Frontal cortex (tissue), 4 donors: ENCODE results near the gene PAK6. TPM values are rescaled to one million over a fixed set of nuclear protein-coding genes. Genes with fewer than 3 reads are reported as not detected.
A peak's percentile ranks its signal among the peaks of the same experiment; 100 is the strongest.

Experiments
- DNase-seq, 2 donors: peaks; one replicate each; pipeline ENCODE4 v3.0.0; 2012; ENCODE audit warnings: low spot score in 2 of 2
- FAIRE-seq: peaks from 2 replicates; lab custom pipeline; 2012; peaks lifted over from hg19 to GRCh38; lab: Jason Lieb, UNC
- total RNA-seq: library from RNA; depleted of rRNA; stranded (reverse); fragments of >200 nt; gene quantifications from one replicate; pipeline ENCODE4 v1.2.3, GENCODE V29; 2014
- donor health status: control.
- donor health status: control.
- donor health status: control.

PAK6 gene
- total RNA-seq, 1 donor from 2014 or later = 11.8 TPM

DNA sequence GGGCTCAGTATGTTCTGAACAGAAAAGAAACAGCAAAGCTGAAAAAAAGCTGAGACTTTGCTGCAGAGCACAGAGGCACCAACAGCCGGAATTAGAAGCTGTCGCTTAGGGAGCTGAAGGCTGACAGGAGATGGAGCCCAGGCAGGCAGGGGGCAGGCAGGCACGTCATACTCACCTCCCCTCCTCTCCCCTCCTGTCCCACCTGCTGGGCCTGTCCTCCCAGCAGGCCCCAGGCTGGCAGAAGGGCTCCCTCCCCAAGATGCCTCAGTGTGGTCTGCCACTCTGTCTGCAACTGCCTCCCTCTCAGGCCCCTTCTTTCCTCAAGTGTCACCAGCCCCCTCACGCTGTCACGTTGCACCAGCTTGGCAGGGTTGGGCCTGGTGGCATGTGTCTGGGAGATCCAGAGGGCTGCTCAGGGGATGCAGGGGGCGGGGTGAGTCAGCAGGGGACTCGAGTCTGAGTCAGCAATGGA is 47.2 kb downstream of the PAK6 start:
- FAIRE-seq (no peak), DNase-seq (no peak)

DNA sequence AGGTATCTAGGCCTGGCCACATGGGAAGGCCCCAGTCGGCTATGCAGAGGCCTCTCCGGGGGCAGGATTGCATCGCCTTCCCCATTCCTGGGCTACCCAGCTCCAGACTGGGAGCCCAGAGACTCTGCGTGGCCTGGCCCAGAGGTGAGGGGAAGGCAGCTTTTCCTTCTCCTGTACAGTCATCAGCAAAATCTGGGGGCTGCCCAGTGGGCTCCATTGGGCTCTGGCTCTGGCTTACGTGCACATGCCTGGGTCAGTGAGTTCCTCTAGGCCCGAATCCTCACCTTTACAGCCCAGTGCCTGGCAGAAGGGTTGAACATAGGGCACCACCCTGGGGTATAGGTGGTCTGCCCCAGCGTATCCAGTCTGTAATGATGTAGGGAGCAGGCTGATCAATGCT is 47.9 kb downstream of the PAK6 start:
- DNase-seq = no peak

DNA sequence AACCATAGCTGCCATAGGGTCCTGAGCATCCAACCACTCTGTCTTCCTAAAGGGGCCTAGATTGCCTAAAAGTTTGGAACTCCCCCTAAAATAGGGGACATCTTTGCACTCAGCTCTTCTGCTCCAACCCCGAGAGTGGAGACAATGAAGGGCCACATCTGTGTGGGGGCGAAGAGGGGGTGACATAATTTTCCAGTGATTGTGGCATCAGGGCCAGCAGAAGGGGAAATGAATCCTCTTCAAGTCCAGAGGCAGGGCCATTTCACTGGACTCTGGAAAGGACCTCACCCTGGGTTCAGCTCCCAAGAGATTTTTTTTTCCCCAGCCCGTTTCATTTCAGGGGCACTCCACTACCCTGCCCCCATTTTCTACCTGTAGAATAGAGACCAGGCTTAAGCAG is 48.6 kb downstream of the PAK6 start:
- no peak for FAIRE-seq
- no peak for DNase-seq

More for the DNA sequence above, 47.9 kb downstream of the PAK6 start:
- FAIRE-seq = no peak

- DNase-seq (no peak), FAIRE-seq (no peak)
Measured at GRCh38 chr15:40287968-40288367, 49.1 kb downstream of the PAK6 start.

DNA sequence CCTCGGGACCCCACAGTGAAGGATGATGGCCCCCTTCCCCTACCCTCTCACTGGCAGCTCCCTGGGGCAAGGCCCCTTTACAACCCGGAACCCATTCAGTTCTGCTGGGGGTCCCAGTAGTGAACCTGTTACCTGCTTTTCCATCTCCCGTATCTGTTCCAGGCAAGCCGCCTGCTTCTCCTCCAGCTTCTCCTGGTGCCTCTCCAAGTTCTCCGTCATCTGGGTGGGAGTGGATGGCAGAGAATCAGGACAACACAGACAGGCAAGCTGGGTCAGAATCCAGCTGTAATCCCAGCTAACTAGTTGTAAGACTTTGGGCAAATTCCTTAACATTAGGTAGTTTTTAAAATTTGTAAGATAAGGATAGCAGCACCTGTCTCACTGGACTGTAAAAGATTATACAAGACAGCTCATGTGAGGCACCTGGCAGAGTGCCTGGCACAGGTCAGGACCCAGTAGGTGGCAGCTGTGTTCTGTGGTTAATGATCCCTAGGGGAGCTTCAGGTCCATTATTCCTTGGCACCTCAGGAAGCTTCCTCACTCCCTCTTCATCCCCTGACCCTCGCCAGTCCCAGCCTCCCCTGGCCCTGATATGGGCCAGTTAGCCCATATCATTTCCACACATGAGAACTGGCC is 50.4 kb downstream of the PAK6 start:
- DNase-seq = no peak
- no peak for FAIRE-seq

DNA sequence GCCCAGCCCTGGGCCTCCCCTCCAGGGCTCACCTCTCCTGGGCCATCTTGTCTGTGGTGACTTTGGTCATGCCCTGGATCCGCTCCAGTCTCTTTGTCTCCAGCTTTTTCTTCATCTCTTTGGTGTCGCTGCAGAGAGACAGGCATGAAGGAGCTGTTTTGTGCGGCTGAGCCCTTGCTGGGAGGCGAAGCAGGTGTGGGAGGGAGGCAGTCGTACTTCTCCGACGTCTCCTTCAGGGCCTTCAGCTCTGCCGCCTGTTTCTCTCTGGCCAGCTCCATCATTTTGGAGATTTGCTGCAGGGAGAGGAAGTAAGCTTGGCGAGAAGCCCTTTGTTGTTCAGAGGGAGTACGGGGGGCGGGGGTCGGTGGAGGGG is 51.7 kb downstream of the PAK6 start:
- DNase-seq = no peak
- FAIRE-seq = no peak

DNA sequence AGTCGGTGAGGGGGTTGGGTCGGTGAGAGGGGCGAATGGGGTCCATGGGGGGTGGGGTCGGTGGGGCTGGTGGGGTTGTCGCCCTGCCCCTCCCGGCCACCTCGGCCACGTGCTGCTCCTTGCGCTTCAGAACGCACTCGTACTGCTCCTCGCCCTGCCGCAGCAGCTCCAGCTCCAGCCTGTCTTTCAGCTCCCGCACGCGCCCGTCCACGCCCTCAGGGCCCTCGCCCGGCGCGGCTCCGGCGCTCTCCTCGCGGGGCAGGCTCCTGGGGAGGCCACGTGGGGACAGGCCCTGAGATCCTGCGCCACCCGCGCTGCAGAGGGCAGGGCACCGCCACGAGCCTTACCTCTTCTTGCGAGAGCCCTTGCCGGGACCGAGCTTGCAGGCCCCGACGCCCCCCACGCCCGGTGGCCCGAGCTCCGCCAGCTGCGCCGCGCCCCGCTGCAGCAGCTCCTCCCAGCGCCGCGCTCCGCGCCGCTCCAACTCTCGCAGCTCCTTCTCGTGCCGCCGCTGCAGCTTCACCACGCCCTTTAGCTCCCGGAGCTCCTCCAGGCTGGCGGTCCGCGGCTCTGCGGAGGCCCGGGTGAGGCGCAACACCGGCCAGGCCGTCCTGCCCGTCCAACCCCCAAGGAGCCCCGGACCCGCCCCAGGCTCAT is 52.2 kb downstream of the PAK6 start:
- FAIRE-seq (no peak), DNase-seq (peak in 1 of 2 donors; percentile 50)

DNA sequence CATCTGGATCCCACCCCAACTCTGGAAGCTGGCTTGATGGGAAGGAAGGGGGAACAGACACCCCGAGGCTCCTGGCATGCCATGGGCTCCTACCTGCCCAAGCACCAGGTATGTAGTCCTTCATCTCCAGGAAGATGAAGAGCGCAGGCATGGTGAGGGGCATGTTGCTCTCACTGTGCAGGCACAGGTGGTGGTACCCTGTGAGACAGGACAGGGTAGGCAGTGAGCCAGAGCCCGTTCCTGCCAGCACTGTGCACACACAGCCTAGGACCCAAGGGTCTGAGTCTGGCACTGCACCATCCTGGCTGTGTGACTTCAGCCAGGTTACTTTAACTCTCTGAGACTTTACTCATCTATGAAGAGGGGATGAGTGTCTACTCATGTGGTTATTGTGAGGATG is 53.4 kb downstream of the PAK6 start:
- DNase-seq (no peak), FAIRE-seq (no peak)

DNA sequence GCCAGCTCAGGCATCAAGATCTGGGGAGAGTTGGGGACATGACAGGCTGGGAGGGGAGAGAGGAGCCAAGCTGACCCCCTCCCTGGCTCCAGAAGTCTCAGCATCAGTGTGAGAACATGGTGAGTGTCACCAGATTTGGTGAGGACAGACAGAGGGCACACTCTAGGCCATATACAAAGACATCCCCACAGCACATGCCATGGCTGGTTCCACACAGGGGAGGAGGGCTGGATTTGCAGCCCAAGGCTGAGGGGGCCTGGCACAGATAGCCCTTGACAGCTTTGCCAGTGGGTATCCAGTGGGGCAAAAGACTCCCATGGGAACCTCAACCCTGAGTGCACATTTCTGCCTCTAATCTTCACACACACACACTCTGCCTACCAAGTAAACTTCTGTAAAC is 54.1 kb downstream of the PAK6 start:
- FAIRE-seq = no peak
- DNase-seq = no peak

- FAIRE-seq = no peak
- DNase-seq = peak in 1 of 2 donors; percentile 58
Measured at GRCh38 chr15:40293905-40294895, 55.3 kb downstream of the PAK6 start.

DNA sequence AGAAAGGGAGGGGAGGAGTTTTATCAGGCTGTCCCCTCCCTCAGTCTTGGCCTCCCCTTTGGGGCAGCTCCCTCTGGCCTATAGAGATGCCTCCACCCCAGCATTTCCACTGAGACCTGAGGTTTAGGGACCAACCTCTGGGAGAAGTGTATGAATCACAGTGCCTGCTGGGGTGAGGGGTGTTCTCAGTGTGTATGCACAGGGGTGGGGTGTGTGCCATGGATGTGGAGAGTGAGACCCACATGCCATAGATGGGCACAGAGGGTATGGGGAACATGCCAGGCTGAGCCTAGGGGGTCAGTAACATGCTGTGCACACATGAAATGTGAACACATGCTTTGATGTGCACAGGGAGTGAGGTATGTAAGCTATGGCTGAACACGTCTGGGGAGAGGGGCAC is 56.4 kb downstream of the PAK6 start:
- DNase-seq (no peak), FAIRE-seq (no peak)

- no peak for DNase-seq
Measured at GRCh38 chr15:40295877-40296560, 57.2 kb downstream of the PAK6 start.

GRCh38 chr15:40296561-40297230 is 57.8 kb downstream of the PAK6 start:
- DNase-seq = no peak
- FAIRE-seq = no peak

More at GRCh38 chr15:40295877-40296560, 57.2 kb downstream of the PAK6 start:
- no peak for FAIRE-seq

DNA sequence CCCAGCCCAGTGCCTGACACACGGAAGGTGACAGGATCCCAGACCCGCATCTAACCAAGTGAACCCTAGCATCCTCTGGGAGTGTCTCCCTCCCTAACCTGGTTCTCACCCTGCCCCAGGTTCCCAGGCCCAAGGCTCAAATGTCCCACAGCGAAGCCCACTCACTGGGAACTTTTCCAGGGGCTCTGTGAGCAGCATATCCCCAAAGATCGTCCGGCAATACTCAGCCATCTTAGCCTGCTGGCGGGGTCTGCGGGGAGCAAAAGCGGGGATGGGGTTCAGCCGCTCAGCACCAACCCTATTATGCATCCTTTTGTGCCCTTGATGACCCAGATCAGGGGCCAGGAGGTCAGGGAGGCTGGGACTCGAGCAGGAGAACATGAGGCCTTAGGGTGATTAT is 58.5 kb downstream of the PAK6 start:
- DNase-seq (no peak), FAIRE-seq (no peak)

DNA sequence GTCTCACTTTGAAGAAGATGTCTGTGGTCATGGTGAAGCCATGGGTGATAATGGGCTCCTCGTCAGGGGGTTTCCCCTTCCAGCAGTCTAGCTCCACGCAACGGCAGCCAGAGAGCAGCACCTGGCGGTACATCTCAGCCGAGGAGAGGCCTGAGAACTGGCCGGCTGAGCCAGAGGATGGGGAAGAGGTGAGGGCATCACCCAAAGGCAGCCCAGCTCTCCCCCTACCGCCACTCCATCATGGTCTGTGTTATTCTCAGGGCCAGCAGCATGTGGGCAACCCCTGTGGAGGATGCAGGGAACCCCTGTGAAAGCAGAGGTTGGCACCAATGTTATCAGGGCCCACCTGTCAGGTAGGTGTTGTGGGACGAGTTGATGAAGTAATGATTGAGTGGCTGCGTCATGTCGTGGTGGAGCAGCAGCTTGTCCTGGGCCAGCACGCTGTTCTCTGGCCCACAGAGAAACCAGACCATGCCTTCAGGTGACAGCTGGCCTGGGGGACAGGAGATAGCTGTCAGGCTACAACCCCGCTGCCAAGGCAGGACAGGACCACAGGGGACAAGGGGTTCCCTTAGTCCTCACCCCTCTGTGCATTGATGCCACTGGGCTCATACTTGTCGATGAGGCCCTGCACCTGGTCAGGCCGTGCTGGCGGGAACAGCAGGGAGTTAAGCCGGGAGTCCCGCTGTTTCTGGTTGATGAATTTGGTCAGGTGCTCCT is 59.5 kb downstream of the PAK6 start:
- no peak for FAIRE-seq
- no peak for DNase-seq

- FAIRE-seq (no peak), DNase-seq (no peak)
Measured at GRCh38 chr15:40300367-40300766, 61.5 kb downstream of the PAK6 start.

DNA sequence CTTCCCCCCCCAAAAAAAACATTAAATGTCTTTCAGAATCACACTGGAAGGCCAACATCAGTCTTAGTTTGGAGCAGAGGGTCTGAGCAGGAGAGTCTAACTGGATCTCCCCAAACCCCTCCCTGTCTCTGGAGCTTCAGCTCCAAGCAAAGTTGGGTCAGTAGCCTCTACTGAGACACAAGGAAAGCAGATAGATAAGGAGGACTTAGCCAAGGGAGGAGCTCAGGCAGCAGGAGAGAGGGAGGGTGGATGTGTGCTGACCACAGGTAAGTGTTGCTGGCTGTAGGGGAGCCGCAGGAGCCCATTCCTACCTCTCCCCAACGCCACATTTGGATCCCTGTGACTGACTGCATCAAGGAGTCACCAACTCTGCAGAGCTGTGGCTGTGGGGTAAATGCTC is 61.9 kb downstream of the PAK6 start:
- no peak for FAIRE-seq
- DNase-seq = no peak

- DNase-seq (no peak), FAIRE-seq (no peak)
Measured at GRCh38 chr15:40301467-40302179, 62.8 kb downstream of the PAK6 start.
